ENCODE measurements around the gene DCC. TPM values are rescaled to one million over a fixed set of nuclear protein-coding genes. Genes with fewer than 3 reads are reported as not detected.

DCC gene
- total and polyA plus RNA-seq, 2 experiments from 2014 or later = 0.53 to 0.73 TPM

DNA sequence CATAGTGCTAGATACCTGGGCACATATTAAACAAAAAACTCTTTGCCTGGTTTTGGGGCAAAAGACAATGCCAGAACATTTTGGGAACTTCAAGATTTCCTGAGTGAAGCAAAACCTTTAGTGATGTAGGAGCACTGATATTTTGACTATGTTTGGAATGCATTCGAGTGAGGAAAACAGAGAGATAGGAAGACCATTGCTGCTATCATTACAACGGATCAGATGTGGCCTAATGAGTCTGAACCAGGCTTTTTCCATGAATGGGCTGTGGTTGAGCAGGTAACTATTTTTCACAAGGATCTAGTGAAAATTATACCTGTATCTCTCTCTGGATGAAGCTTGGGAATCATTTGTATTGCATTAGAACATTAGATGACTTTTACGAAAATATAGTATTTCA is 562.2 kb downstream of the DCC start:
- Histone ChIP-seq H3K9me2 (ENCODE audit: insufficient read depth) (no peaks in the 10 kb centered on the region), H3K4me1 (ENCODE audit: insufficient read depth) (no peaks in the 10 kb centered on the region), H3K36me3 (ENCODE audit: insufficient read depth) (no peaks in the 10 kb centered on the region), H3K4me3 (no peak overlapping the region), H3K79me2 (replicated peaks; ENCODE audit: insufficient read depth) (no peaks in the 10 kb centered on the region), H2AFZ (no peak overlapping the region), H3K4me2 (no peak overlapping the region), H3F3A (replicated peaks; ENCODE audit: low read depth) (no peaks in the 10 kb centered on the region), H3K27ac (ENCODE audit: low read depth) (no peak overlapping the region), H3K27me3 (ENCODE audit: insufficient read depth) (no peaks in the 10 kb centered on the region), H4K20me1 (replicated peaks; ENCODE audit: insufficient read depth) (no peaks in the 10 kb centered on the region)
- Mint-ChIP-seq H3K36me3 (ENCODE audit: low read depth) (no peaks in the 10 kb centered on the region), H3K4me1 (peaks cover 6% of the 10 kb centered on the region; the same call in 2 of the 3 replicates), H3K9me3 (no peaks in the 10 kb centered on the region), H3K27me3 (ENCODE audit: insufficient read depth, low read depth, poor library complexity) (peaks cover 5% of the 10 kb centered on the region), H3K27ac (no peak overlapping the region), H3K4me3 (no peak overlapping the region)
- ATAC-seq (no peak), DNase-seq (ENCODE audit: low spot score) (no peak)
- TF ChIP-seq NANOG (IDR thresholded peaks at IDR 0.05; ENCODE audit: borderline replicate concordance) = no peak
- no peak for TF ChIP-seq ZNF114 (CRISPR knock-in tag; IDR thresholded peaks at IDR 0.05)
- TF ChIP-seq JUNB (IDR thresholded peaks at IDR 0.05; ENCODE audit: unreplicated experiment) = no peak
- no peak for TF ChIP-seq ZNF331 (CRISPR knock-in tag; IDR thresholded peaks at IDR 0.05; ENCODE audit: low read depth)
- TF ChIP-seq, protein P1, sequence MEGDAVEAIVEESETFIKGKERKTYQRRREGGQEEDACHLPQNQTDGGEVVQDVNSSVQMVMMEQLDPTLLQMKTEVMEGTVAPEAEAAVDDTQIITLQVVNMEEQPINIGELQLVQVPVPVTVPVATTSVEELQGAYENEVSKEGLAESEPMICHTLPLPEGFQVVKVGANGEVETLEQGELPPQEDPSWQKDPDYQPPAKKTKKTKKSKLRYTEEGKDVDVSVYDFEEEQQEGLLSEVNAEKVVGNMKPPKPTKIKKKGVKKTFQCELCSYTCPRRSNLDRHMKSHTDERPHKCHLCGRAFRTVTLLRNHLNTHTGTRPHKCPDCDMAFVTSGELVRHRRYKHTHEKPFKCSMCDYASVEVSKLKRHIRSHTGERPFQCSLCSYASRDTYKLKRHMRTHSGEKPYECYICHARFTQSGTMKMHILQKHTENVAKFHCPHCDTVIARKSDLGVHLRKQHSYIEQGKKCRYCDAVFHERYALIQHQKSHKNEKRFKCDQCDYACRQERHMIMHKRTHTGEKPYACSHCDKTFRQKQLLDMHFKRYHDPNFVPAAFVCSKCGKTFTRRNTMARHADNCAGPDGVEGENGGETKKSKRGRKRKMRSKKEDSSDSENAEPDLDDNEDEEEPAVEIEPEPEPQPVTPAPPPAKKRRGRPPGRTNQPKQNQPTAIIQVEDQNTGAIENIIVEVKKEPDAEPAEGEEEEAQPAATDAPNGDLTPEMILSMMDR (conservative IDR thresholded peaks at IDR 0.05; ENCODE audit: low read depth in 2 of 2) = no peak
- TF ChIP-seq, protein P2, sequence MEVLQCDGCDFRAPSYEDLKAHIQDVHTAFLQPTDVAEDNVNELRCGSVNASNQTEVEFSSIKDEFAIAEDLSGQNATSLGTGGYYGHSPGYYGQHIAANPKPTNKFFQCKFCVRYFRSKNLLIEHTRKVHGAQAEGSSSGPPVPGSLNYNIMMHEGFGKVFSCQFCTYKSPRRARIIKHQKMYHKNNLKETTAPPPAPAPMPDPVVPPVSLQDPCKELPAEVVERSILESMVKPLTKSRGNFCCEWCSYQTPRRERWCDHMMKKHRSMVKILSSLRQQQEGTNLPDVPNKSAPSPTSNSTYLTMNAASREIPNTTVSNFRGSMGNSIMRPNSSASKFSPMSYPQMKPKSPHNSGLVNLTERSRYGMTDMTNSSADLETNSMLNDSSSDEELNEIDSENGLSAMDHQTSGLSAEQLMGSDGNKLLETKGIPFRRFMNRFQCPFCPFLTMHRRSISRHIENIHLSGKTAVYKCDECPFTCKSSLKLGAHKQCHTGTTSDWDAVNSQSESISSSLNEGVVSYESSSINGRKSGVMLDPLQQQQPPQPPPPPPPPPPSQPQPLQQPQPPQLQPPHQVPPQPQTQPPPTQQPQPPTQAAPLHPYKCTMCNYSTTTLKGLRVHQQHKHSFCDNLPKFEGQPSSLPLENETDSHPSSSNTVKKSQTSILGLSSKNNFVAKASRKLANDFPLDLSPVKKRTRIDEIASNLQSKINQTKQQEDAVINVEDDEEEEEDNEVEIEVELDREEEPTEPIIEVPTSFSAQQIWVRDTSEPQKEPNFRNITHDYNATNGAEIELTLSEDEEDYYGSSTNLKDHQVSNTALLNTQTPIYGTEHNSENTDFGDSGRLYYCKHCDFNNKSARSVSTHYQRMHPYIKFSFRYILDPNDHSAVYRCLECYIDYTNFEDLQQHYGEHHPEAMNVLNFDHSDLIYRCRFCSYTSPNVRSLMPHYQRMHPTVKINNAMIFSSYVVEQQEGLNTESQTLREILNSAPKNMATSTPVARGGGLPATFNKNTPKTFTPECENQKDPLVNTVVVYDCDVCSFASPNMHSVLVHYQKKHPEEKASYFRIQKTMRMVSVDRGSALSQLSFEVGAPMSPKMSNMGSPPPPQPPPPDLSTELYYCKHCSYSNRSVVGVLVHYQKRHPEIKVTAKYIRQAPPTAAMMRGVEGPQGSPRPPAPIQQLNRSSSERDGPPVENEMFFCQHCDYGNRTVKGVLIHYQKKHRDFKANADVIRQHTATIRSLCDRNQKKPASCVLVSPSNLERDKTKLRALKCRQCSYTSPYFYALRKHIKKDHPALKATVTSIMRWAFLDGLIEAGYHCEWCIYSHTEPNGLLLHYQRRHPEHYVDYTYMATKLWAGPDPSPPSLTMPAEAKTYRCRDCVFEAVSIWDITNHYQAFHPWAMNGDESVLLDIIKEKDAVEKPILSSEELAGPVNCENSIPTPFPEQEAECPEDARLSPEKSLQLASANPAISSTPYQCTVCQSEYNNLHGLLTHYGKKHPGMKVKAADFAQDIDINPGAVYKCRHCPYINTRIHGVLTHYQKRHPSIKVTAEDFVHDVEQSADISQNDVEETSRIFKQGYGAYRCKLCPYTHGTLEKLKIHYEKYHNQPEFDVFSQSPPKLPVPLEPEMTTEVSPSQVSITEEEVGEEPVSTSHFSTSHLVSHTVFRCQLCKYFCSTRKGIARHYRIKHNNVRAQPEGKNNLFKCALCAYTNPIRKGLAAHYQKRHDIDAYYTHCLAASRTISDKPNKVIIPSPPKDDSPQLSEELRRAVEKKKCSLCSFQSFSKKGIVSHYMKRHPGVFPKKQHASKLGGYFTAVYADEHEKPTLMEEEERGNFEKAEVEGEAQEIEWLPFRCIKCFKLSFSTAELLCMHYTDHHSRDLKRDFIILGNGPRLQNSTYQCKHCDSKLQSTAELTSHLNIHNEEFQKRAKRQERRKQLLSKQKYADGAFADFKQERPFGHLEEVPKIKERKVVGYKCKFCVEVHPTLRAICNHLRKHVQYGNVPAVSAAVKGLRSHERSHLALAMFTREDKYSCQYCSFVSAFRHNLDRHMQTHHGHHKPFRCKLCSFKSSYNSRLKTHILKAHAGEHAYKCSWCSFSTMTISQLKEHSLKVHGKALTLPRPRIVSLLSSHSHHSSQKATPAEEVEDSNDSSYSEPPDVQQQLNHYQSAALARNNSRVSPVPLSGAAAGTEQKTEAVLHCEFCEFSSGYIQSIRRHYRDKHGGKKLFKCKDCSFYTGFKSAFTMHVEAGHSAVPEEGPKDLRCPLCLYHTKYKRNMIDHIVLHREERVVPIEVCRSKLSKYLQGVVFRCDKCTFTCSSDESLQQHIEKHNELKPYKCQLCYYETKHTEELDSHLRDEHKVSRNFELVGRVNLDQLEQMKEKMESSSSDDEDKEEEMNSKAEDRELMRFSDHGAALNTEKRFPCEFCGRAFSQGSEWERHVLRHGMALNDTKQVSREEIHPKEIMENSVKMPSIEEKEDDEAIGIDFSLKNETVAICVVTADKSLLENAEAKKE (CRISPR knock-in tag; IDR thresholded peaks at IDR 0.05) = no peak

Data from GM23338 (cell line).